Spleen (tissue), 11 donors: ENCODE measurements around the gene RAP1GAP. TPM values are rescaled to one million over a fixed set of nuclear protein-coding genes. Genes with fewer than 3 reads are reported as not detected.

Source experiments
- DNase-seq: peaks from one replicate; pipeline ENCODE4 v3.0.0-alpha.2; 2020
- H3K27ac ChIP-seq, 8 donors: fragments of 200-600 bp; sonication (generic) in 7 of 8; 1 replicate in 4 of 8; 2 replicates in 4 of 8; pipeline versions ENCODE4 v1.5.0 to v1.8.0; 2016 to 2021; ENCODE audit warnings: inconsistent platforms in 4 of 8, mild to moderate bottlenecking in 4 of 8, moderate library complexity in 1 of 8
- H3K27me3 ChIP-seq, 7 donors: fragments of 200-600 bp; sonication (generic) in 6 of 7; replicated peaks in 1 of 7; 1 replicate in 4 of 7; 2 replicates in 3 of 7; pipeline versions ENCODE4 v1.5.0 to v1.8.0; 2016 to 2021; ENCODE audit warnings: inconsistent platforms in 3 of 7, mild to moderate bottlenecking in 1 of 7
- H3K36me3 ChIP-seq, 6 donors: fragments of 200-600 bp; sonication (generic) in 5 of 6; 1 replicate in 4 of 6; 2 replicates in 2 of 6; pipeline versions ENCODE4 v1.5.0 to v1.8.0; 2016 to 2021; ENCODE audit warnings: inconsistent platforms in 2 of 6
- H3K4me1 ChIP-seq, 6 donors: fragments of 200-600 bp; sonication (generic) in 5 of 6; 1 replicate in 3 of 6; 2 replicates in 3 of 6; pipeline versions ENCODE4 v1.5.0 to v1.8.0; 2016 to 2021; ENCODE audit warnings: inconsistent platforms in 3 of 6
- H3K4me3 ChIP-seq, 8 donors: fragments of 200-600 bp; sonication (generic) in 7 of 8; 1 replicate in 4 of 8; 2 replicates in 4 of 8; pipeline versions ENCODE4 v1.5.0 to v1.8.0; 2016 to 2021; ENCODE audit warnings: inconsistent platforms in 4 of 8, mild to moderate bottlenecking in 4 of 8, moderate library complexity in 2 of 8
- H3K9me3 ChIP-seq, 8 donors: fragments of 200-600 bp; sonication (generic) in 7 of 8; 1 replicate in 4 of 8; 2 replicates in 4 of 8; pipeline versions ENCODE4 v1.5.0 to v1.8.0; 2016 to 2021; ENCODE audit warnings: inconsistent platforms in 4 of 8
- CTCF ChIP-seq, 11 experiments: fragments of 200-600 bp in 7 of 11; fragments of 450-650 bp in 4 of 11; sonication (generic) in 4 of 11; IDR thresholded peaks in 8 of 11; conservative IDR thresholded peaks in 3 of 11; 1 replicate in 7 of 11; 2 replicates in 4 of 11; pipeline versions ENCODE4 v1.4.0 to v1.8.0; 2016 to 2021; ENCODE audit warnings: antibody characterized with exemption in 11 of 11, inconsistent platforms in 4 of 11, mild to moderate bottlenecking in 1 of 11
- POLR2A ChIP-seq, 3 donors: fragments of 450-650 bp; IDR thresholded peaks; one replicate each; pipeline ENCODE4 v1.5.1; 2017; ENCODE audit warnings: antibody characterized with exemption in 3 of 3, mild to moderate bottlenecking in 1 of 3
- POLR2AphosphoS5 ChIP-seq, 3 donors: sonication (generic); formaldehyde crosslinking; IDR thresholded peaks; one replicate each; pipeline ENCODE4 v1.5.1; 2017; ENCODE audit warnings: antibody characterized with exemption in 3 of 3
- WGBS, 5 donors: extraction: QIAGEN DNeasy Blood & Tissue Kit in 3 of 5; methylation state at CpG; one replicate each; pipeline versions ENCODE4 v1.1.5 to v1.1.7; 2013 to 2018; 5-methylcytosine and 5-hydroxymethylcytosine counted together
- intact Hi-C: fragments of 100-400 bp; cut with DNase I; formaldehyde crosslinking; loops from one replicate; pipeline ENCODE4 v1.15.0; 2023; ENCODE audit warnings: low total_unique reads
- polyA plus RNA-seq, 3 donors: library from polyadenylated mRNA; stranded (reverse); fragments of 200-250 nt; gene quantifications; one replicate each; pipeline ENCODE4 v1.2.1, GENCODE V29; 2013
- total RNA-seq, 7 donors: library from RNA; depleted of rRNA in 3 of 7; stranded (reverse); fragments of >200 nt in 3 of 7; fragmentation: NEBNext Ultra II Directional in 4 of 7; extraction: Animal tissue kit (Norgen Biotek cat#: 25700) in 4 of 7; gene quantifications; one replicate each; pipeline versions ENCODE4 v1.1.0 to v1.2.1, GENCODE V29; 2016 to 2021
- donor health status: healthy with polysubstance abuse.
- donor health status: DM: no; HTN: no; CAD: no; lungs with moderate emphysema.
- donor health status: DM: no; HTN: no; CAD: no.
- donor health status: Bipolar disorder and iron deficiency.
- donor health status: healthy.
- donor health status: DM: no; HTN: no; CAD: no.
- donor health status: DM: yes; HTN: yes; CAD: no.

RAP1GAP gene
- total and polyA plus RNA-seq, 10 donors = 0.30 to 12.1 (median 0.86) TPM

DNA sequence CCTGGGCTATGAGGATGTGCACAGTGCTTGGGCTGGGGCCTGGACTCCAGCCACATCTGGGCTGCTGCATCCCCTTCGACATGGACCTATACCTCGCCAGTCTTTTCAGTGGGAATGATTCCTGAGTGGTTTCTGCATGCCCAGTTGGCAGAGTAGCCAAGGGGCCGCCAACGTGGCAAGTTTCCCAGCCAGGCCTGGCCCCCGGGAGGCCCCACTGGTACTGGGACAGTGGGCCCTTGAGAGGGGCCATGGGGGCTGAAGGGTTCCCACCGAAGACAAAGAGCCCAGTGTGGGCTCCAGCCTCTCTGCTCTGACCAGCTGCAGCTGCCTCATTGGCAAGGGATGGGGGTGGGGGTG, 15.4 kb downstream of the RAP1GAP start:
- H3K27ac ChIP-seq = no peak overlapping the region
- H3K36me3 ChIP-seq = no peaks in the 10 kb centered on the region
- no peaks in the 10 kb centered on the region for H3K9me3 ChIP-seq
- peaks cover 0 to 52% (median 8%) of the 10 kb centered on the region in 7 donors for H3K27me3 ChIP-seq
- no peak for DNase-seq
- WGBS, 5 donors = 71 to 83% (median 81%) methylated on average over 1 to 6 of the region's 6 CpGs
- TF ChIP-seq POLR2AphosphoS5 (IDR thresholded peaks at IDR 0.05) = no peak
- no peak for TF ChIP-seq CTCF (IDR thresholded peaks at IDR 0.05 in 8 of 11, conservative IDR thresholded peaks at IDR 0.05 in 3 of 11)
- no peak for TF ChIP-seq POLR2A (IDR thresholded peaks at IDR 0.05)
- intact Hi-C loops = no loop called here
- peaks cover 7 to 23% (median 12%) of the 10 kb centered on the region in 6 donors for H3K4me1 ChIP-seq
- H3K4me3 ChIP-seq = no peak overlapping the region

DNA sequence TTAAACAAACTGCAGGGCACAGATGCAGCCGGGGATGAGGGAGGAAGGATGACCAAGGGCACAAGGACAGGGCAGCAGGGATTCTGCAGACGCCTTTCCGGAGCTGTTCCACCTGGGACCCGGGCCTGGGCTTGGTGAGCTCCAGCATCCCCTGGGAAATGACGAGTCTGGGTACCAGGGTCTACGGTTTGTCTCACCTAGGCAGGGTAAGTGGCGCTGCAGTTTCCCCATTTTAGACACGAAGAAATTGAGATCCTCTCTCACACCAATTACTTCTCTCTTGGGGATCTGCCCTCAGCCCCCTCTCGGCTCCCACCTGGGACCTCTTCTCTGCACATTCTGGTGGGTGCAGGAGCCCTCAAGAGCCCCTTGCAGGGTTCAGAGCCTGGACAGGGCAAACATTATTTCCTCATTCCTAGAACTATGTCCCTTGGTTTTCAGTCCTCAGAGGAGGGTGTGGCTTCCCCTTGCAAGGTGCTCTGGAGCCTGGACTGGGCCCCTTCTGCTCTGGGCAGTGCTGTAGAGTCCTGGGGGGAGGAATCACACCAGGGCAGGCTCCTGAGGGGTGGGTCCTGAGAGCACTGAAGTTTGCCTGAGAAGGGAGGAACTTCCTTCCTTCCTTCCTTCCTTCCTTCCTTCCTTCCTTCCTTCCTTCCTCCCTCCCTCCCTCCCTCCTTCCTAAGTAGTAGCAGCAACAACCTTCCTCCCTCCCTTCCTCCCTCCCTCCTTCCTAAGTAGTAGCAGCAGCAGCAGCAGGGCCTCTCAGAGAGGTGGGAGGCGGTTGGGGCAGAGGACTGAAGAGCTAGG, 16.0 kb downstream of the RAP1GAP start:
- no peak for DNase-seq
- intact Hi-C loops = no loop called here
- whole genome bisulfite sequencing, 5 donors = 51 to 67% (median 57%) methylated on average over 9 to 10 of the region's 10 CpGs
- H3K27me3 ChIP-seq = peaks cover 0 to 57% (median 9%) of the 10 kb centered on the region in 7 donors
- no peak for TF ChIP-seq POLR2AphosphoS5 (IDR thresholded peaks at IDR 0.05)
- no peak for TF ChIP-seq POLR2A (IDR thresholded peaks at IDR 0.05)
- TF ChIP-seq CTCF (IDR thresholded peaks at IDR 0.05 in 8 of 11, conservative IDR thresholded peaks at IDR 0.05 in 3 of 11) = no peak
- H3K36me3 ChIP-seq = no peaks in the 10 kb centered on the region
- H3K9me3 ChIP-seq = no peaks in the 10 kb centered on the region
- peaks cover 7 to 23% (median 12%) of the 10 kb centered on the region in 6 donors for H3K4me1 ChIP-seq
- no peak overlapping the region for H3K27ac ChIP-seq
- no peak overlapping the region for H3K4me3 ChIP-seq

DNA sequence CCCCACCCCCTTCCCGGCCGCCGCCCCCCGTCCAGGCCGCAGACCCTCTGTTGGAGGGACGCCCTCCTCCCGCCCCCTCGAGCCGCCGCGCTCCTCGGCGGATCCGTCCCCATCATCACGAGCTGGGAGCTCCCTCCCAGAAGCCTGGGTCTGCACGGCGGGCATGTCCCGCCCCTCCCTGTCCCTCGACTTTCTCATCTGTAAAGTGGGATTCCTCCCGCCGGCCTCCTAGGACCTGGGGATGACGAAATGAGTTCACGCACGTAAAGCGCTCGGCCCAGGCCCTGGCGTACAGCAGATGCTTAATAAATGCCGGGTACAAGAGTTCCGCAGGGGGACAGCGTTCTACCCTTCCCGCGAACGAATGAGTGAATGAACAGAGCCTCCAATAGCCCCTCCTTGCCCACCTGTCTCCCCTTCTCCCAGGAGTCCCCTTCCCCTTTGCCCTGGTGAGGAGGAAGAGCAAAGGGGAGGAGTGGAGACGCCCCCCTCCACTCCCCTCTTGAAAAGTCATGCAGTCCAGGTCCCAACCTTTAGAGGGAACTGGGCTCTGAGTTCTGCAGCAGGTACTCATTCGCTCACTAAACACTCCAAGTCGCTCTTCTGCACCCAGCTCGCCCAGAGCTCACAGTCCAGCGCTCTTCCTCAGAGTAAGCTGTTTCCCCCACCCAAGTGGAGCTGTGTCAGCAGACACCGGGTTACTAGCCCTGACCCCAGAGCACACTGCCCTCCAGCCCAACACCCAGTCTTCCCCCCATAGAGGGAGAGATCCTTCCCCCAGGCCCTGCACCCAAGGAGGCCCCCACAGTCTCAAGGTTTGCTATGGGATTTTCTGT, 16.8 kb downstream of the RAP1GAP start:
- Histone ChIP-seq H3K27ac (no peak overlapping the region), H3K4me3 (peak overlapping the region in 5 of 8 donors; percentile 19 to 71 (median 43)), H3K4me1 (peaks cover 7 to 23% (median 12%) of the 10 kb centered on the region in 6 donors), H3K36me3 (no peaks in the 10 kb centered on the region), H3K9me3 (no peaks in the 10 kb centered on the region), H3K27me3 (peaks cover 0 to 59% (median 9%) of the 10 kb centered on the region in 7 donors)
- no peak for DNase-seq
- TF ChIP-seq CTCF (IDR thresholded peaks at IDR 0.05 in 8 of 11, conservative IDR thresholded peaks at IDR 0.05 in 3 of 11) = no peak
- no peak for TF ChIP-seq POLR2AphosphoS5 (IDR thresholded peaks at IDR 0.05)
- no peak for TF ChIP-seq POLR2A (IDR thresholded peaks at IDR 0.05)
- intact Hi-C loops = no loop called here
- WGBS, 5 donors = 19 to 33% (median 20%) methylated on average over 20 to 39 of the region's 39 CpGs
